ENCODE results near the gene FGGY.
"Not testable (repeated sequence)": the region's sequence is repeated elsewhere in the genome, so short reads cannot be mapped to it uniquely, and the experiment has no call there.

Gene FGGY

GRCh38 chr1:59317343-59317742 is 20.4 kb downstream of the FGGY start:
- DNase-seq, result no peak

- no peak for DNase-seq
Measured at GRCh38 chr1:59317780-59318179, 20.9 kb downstream of the FGGY start.

- no peak for DNase-seq
Measured at GRCh38 chr1:59318271-59318860, 21.5 kb downstream of the FGGY start.

DNA sequence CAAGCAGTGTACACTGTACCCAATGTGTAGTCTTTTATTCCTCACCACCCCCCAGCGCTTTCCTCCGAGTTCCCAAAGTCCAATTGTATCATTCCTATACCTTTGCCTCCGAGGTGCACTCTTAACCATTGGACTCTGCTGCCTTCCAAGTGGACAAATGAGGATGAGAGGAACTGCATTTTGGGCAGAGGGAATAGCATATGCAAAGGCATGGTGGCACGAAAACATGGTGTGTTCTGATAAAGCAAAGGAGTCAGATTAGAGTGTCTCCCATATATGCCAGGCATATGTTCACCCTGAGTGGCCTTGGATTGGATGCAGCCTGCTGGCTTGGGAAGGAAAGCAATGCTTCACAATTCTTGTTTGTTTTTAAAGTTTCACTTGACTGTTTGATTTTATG is 25.5 kb downstream of the FGGY start:
- no peak for DNase-seq

GRCh38 chr1:59322814-59323213 is 25.9 kb downstream of the FGGY start:
- DNase-seq, result no peak

DNA sequence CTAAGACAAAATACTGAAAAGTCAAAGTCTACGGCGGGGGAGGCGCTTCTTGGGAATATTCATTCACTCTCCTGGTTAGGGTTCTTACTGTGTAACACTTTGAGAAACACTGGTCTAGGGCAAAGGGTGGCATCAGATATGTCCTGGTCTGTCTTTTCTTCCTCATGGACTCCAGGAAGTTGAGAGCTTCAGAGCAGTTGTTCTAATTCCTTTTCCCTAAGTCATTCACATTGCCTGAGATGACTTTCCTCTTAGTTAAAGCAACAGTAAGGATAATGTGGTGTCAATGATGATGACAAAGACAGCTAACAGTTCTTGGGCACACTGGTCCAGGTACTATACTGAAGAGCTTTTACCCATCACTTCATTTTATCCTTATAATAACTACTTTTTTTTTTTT is 27.0 kb downstream of the FGGY start:
- no peak for DNase-seq

DNA sequence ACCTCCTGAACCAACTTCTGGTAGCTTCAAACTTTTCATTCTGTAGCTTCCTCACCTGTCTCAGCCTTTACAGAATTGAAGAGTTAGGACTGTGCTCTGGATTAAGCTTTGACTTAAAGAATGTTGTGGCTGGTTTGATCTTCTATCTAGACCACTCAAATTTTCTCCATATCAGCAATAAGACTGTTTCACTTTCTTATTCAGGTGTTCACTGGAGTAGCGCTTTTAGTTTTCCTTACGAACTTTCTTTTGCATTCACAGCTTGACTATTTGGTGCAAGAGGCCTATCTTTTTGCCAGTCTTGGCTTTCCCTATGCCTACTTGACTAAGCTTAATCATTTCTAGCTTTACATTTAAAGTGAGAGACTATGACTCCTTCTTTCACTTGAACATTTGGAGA is 31.5 kb downstream of the FGGY start:
- DNase-seq, result no peak

GRCh38 chr1:59329412-59330053 is 32.6 kb downstream of the FGGY start:
- no peak for DNase-seq

- no peak for DNase-seq
Measured at GRCh38 chr1:59331686-59332620, 35.1 kb downstream of the FGGY start.

DNA sequence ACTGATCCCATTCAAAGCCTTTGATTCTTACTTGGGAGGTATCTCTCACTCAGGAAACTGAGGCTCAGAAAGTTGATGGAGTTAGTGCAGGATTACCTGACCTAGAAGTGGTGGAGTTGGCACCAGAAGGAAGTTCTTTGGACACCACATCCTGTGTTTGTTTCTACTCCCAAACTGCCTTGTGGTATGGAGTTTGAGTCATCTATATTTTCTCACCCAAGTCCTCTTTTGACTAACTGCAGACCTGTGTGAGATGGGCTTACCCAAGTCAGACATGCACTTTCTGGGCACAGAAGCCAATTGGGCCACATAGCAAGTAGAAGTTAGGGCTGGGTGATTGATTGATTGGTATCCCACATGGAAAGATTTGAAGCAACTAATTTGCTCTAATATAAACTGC is 36.1 kb downstream of the FGGY start:
- DNase-seq, result peak; percentile 14

- DNase-seq, result no peak
Measured at GRCh38 chr1:59333626-59334277, 36.9 kb downstream of the FGGY start.

DNA sequence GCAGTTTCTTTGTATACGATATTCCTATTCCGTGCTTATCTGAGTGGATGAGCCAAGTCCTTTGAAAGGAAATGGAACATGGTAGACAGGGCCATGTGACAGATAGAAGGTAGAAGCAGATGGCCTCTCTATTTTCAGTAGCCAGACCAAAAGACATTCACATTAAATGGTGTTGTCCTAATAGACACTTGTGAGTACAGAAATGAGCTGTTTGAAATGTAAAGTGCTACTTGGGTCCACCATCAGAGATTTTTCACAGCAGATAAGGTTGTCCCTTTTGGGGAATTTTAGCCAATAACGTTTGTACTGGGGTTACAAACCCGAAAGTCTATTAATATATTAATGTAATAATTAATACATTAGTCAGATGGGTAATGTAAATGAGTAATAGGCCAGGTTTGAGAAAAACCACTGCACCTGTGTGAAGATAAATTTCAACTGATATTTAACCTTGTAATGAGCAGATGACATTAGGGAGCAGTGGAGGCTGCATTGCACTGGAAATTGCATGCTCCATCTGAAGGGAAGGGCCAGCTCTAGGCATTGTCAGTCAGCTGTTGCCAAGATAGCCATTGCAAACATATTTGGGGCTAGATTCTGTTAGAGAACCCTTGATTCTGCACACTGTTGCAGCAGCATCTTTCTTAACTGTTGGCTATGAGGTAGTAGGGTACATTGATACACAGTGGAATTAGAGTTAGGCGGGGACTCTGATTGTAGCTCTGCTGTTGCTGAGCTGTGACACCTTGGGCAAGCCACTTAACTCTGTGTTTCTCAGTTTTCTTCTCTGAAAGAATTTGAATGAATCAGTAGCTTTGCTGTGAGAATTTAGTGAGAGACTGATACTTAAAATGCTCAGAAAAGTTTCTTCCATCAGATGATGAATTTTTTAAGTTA is 43.8 kb downstream of the FGGY start:
- DNase-seq, result no peak

GRCh38 chr1:59342801-59343575 is 46.1 kb downstream of the FGGY start:
- no peak for DNase-seq

DNA sequence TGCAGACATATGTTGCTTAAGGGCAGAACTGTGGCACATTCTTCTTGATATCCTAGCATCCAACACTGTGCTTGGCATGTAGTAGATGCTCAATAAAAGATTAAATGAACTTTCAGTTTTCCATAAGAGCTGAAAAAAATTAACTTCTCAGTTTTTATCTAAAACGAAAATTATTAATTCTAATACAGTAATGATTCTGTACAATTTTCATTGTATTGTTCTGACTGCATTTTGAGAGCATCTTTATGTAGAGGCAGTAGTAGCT is 46.6 kb downstream of the FGGY start:
- DNase-seq, result no peak

DNA sequence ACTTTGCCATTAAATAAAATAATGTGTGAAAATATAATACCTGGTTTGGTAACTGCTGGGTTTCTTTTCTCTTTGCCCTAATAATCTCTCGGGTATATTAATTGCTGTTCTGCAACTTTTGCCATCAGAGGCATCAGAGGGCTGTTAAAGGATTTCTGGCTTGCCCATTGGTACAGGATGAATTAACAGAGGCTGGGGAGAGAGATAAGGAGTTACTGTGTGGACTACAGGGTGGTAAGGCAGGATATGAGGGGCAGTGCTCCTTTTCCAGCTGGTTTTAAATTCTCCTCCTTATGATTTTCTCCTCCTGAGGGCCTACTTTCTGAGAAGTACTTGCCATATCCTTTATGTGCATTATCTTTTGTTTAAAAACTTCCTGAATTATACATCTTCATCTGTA is 48.3 kb downstream of the FGGY start:
- DNase-seq, result no peak

DNA sequence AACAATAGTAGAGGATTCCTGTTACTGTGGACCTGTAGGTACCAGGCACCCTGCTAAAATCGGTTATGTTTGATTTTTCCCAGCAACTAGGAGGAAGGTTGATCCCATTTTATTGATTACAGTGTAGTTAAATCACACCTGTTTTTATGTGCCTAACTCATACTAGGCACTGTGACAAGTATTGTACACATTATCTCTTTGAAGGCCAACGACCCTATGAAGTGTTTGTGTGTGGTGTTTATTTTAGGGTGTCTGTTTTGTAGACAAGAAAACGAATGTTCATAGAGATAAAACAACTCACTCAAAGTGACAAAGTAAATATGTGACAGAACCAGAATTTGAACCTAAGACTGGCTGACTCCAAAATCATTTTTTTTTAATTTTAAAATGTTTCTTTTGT is 49.5 kb downstream of the FGGY start:
- no peak for DNase-seq

- no peak for DNase-seq
Measured at GRCh38 chr1:59349101-59349500, 52.2 kb downstream of the FGGY start.

- no peak for DNase-seq
Measured at GRCh38 chr1:59350521-59350920, 53.6 kb downstream of the FGGY start.

GRCh38 chr1:59352065-59352464 is 55.2 kb downstream of the FGGY start:
- no peak for DNase-seq

DNA sequence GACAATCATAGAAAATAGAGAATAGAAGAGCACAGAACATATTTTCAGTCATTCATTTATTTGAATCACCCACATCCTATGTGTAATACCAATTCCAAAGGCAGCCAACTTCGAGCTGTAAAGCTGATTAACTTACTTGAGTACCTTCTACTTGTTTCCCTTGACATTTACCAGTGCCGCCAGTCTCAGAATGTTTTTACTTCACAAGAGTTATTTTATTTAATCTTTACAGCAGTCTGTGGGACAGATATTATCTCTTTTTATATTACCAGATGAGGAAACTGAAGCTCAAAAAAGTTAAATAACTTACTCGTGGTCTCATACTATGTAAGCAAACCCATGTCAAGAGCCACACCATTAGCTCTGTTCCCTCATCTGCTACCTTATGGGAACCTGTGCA is 56.6 kb downstream of the FGGY start:
- no peak for DNase-seq

DNA sequence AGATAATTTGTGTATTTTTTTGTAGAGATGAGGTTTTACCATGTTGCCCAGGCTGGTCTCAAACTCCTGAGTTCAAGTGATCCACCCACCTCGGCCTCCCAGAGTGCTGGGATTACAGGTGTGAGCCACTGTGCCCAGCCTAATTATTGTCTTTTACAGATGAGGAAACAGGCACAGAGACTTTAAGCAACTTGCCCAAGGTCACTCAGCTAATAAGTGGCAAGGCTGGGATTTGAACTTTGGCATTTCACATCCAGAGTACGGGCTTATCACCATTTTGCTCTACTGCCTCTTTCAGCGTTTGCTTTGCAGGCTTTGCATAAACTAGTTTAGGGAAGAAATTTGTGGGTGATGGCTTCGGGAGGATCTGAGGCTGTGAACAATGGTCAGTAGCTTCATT is 57.3 kb downstream of the FGGY start:
- not testable (repeated sequence) for DNase-seq

Data from activated CD4-positive, alpha-beta T cell treated with anti-CD3 and anti-CD28 coated beads for 48 hours (primary cell).